HEK293 (cell line): ENCODE data around the gene ZNF124.
"Not testable (repeated sequence)": the region's sequence is repeated elsewhere in the genome, so short reads cannot be mapped to it uniquely, and the experiment has no call there.

Experiments used
- CTCF ChIA-PET: fragments of 350-600 bp; formaldehyde crosslinking; extraction: SDS; loops from one replicate; lab custom pipeline; 2021; ENCODE audit warnings: antibody characterized with exemption; lab: Yijun Ruan, JAX
- POLR2A ChIA-PET: fragments of 300-600 bp; formaldehyde crosslinking; extraction: SDS; loops from one replicate; lab custom pipeline; 2020; ENCODE audit warnings: antibody characterized with exemption, inconsistent platforms; lab: Yijun Ruan, JAX
- H3K27ac ChIP-seq: fragments of 200-500 bp; sonication (Bioruptor generic); 2 replicates; pipeline ENCODE4 v1.5.1; 2014; ENCODE audit warnings: low read depth, low read length, control low read depth, inconsistent platforms; ENCODE audit errors: extremely low read depth
- H3K36me3 ChIP-seq, 2 experiments: fragments of 200-500 bp in 1 of 2; sonication (Bioruptor generic) in 1 of 2; 1 replicate in 1 of 2; 2 replicates in 1 of 2; pipeline ENCODE4 v1.5.1; 2014 to 2017; ENCODE audit warnings: inconsistent platforms in 2 of 2, low read length in 2 of 2; ENCODE audit not compliant: control insufficient read depth in 2 of 2, insufficient read depth in 1 of 2
- H3K4me1 ChIP-seq: fragments of 200-500 bp; sonication (Bioruptor generic); 2 replicates; pipeline ENCODE4 v1.5.1; 2014; ENCODE audit warnings: mild to moderate bottlenecking, low read length, inconsistent platforms; ENCODE audit not compliant: control insufficient read depth, insufficient read depth
- H3K4me3 ChIP-seq: 2 replicates; pipeline ENCODE4 v1.5.1; 2011; ENCODE audit warnings: low read depth, mild to moderate bottlenecking, control low read depth, low read length, moderate library complexity
- H3K9me3 ChIP-seq: fragments of 200-500 bp; sonication (Bioruptor generic); 2 replicates; pipeline ENCODE4 v1.5.1; 2014; ENCODE audit warnings: low read depth, low read length, inconsistent platforms; ENCODE audit not compliant: control insufficient read depth, insufficient read depth
- ELK4 ChIP-seq: IDR thresholded peaks from 2 replicates; pipeline ENCODE4 v1.6.1; 2011; ENCODE audit warnings: mild to moderate bottlenecking, low read depth, low read length, borderline replicate concordance
- FEZF1 ChIP-seq: fragments of 450-650 bp; formaldehyde crosslinking; IDR thresholded peaks from 2 replicates; pipeline ENCODE4 v1.5.1; 2016; ENCODE audit warnings: missing biosample characterization, missing genetic modification characterization
- ZBTB7A ChIP-seq: fragments of 450-650 bp; formaldehyde crosslinking; IDR thresholded peaks from 2 replicates; pipeline ENCODE4 v1.5.1; 2016; ENCODE audit warnings: low read depth, missing biosample characterization, missing genetic modification characterization
- ZNF146 ChIP-seq: fragments of 450-650 bp; formaldehyde crosslinking; IDR thresholded peaks from 2 replicates; pipeline ENCODE4 v1.5.1; 2016; ENCODE audit warnings: missing biosample characterization, missing genetic modification characterization
- ZNF221 ChIP-seq: fragments of 450-650 bp; formaldehyde crosslinking; IDR thresholded peaks from 2 replicates; pipeline ENCODE4 v1.5.1; 2017; ENCODE audit warnings: missing biosample characterization, missing genetic modification characterization, borderline replicate concordance
- ZNF26 ChIP-seq: fragments of 450-650 bp; formaldehyde crosslinking; IDR thresholded peaks from 2 replicates; pipeline ENCODE4 v1.5.1; 2016; ENCODE audit warnings: missing biosample characterization, missing genetic modification characterization
- ZNF404 ChIP-seq: fragments of 450-650 bp; formaldehyde crosslinking; IDR thresholded peaks from 2 replicates; pipeline ENCODE4 v1.5.1; 2017; ENCODE audit warnings: missing biosample characterization, missing genetic modification characterization
- ZNF426 ChIP-seq: fragments of 450-650 bp; formaldehyde crosslinking; IDR thresholded peaks from 2 replicates; pipeline ENCODE4 v1.5.1; 2017; ENCODE audit warnings: missing biosample characterization, missing genetic modification characterization, mild to moderate bottlenecking, inconsistent platforms, moderate library complexity
- ZNF433 ChIP-seq: fragments of 450-650 bp; formaldehyde crosslinking; IDR thresholded peaks from 2 replicates; pipeline ENCODE4 v1.5.1; 2016; ENCODE audit warnings: missing biosample characterization, missing genetic modification characterization, low read depth
- ZNF529 ChIP-seq: fragments of 450-650 bp; formaldehyde crosslinking; IDR thresholded peaks from 2 replicates; pipeline ENCODE4 v1.5.1; 2017; ENCODE audit warnings: missing genetic modification characterization, missing biosample characterization; ENCODE audit not compliant: insufficient replicate concordance
- ZNF555 ChIP-seq: fragments of 450-650 bp; formaldehyde crosslinking; conservative IDR thresholded peaks from 2 replicates; pipeline ENCODE4 v1.5.1; 2017; ENCODE audit warnings: missing biosample characterization, mild to moderate bottlenecking, missing genetic modification characterization, inconsistent platforms
- ZNF623 ChIP-seq: fragments of 450-650 bp; formaldehyde crosslinking; IDR thresholded peaks from 2 replicates; pipeline ENCODE4 v1.5.1; 2016; ENCODE audit warnings: missing biosample characterization, missing genetic modification characterization
- ZNF670 ChIP-seq: fragments of 450-650 bp; formaldehyde crosslinking; IDR thresholded peaks from 2 replicates; pipeline ENCODE4 v1.5.1; 2016; ENCODE audit warnings: missing biosample characterization, missing genetic modification characterization, low read depth
- ZNF692 ChIP-seq: fragments of 450-650 bp; formaldehyde crosslinking; IDR thresholded peaks from 2 replicates; pipeline ENCODE4 v1.5.1; 2016; ENCODE audit warnings: missing biosample characterization, missing genetic modification characterization
- ZNF707 ChIP-seq: fragments of 450-650 bp; formaldehyde crosslinking; IDR thresholded peaks from 2 replicates; pipeline ENCODE4 v1.5.1; 2016; ENCODE audit warnings: missing biosample characterization, missing genetic modification characterization
- ZNF747 ChIP-seq: fragments of 450-650 bp; formaldehyde crosslinking; IDR thresholded peaks from 2 replicates; pipeline ENCODE4 v1.5.1; 2016; ENCODE audit warnings: missing biosample characterization, missing genetic modification characterization
- ZNF776 ChIP-seq: fragments of 450-650 bp; formaldehyde crosslinking; IDR thresholded peaks from 2 replicates; pipeline ENCODE4 v1.5.0; 2017; ENCODE audit warnings: missing biosample characterization, missing genetic modification characterization, borderline replicate concordance
- ZNF777 ChIP-seq: fragments of 450-650 bp; formaldehyde crosslinking; IDR thresholded peaks from 2 replicates; pipeline ENCODE4 v1.5.1; 2017; ENCODE audit warnings: missing biosample characterization, missing genetic modification characterization, borderline replicate concordance
- ZSCAN23 ChIP-seq: fragments of 450-650 bp; formaldehyde crosslinking; IDR thresholded peaks from 2 replicates; pipeline ENCODE4 v1.5.1; 2016; ENCODE audit warnings: missing biosample characterization, missing genetic modification characterization
- ZSCAN4 ChIP-seq: fragments of 450-650 bp; formaldehyde crosslinking; IDR thresholded peaks from 2 replicates; pipeline ENCODE4 v1.5.1; 2017; ENCODE audit warnings: missing biosample characterization, missing genetic modification characterization

The ZNF124 gene

GRCh38 chr1:247131236-247131635 is 40.6 kb downstream of the ZNF124 start:
- Histone ChIP-seq H3K27ac (no peak overlapping the region), H3K9me3 (no peaks in the 10 kb centered on the region), H3K4me3 (no peak overlapping the region), H3K4me1 (no peaks in the 10 kb centered on the region), H3K36me3 (no peaks in the 10 kb centered on the region)
- ChIA-PET POLR2A (no interaction called here), CTCF (no interaction called here)
- TF ChIP-seq ZNF670 (no peak), ZNF777 (tag by site-specific recombination) (no peak), ZNF426 (no peak), ZNF433 (tag by site-specific recombination) (no peak), ZNF146 (tag by site-specific recombination) (no peak), ZNF707 (tag by site-specific recombination) (no peak), ZBTB7A (tag by site-specific recombination) (no peak), ZNF776 (tag by site-specific recombination) (no peak), ZNF26 (no peak), ZNF692 (no peak), ZNF221 (tag by site-specific recombination) (no peak), ZNF747 (tag by site-specific recombination) (no peak)

GRCh38 chr1:247127519-247128282 is 44.1 kb downstream of the ZNF124 start:
- H3K9me3 ChIP-seq, H3K36me3 ChIP-seq, H3K4me3 ChIP-seq, H3K27ac ChIP-seq, H3K4me1 ChIP-seq, CTCF ChIA-PET: not testable (repeated sequence)
- POLR2A ChIA-PET: interaction anchor here (0.6 kb wide), 1 partner anchor 23 kb away, joined by 8 read pairs; no protein-coding TSS in a partner anchor

GRCh38 chr1:247126601-247127000 is 45.2 kb downstream of the ZNF124 start:
- H3K4me1 ChIP-seq, CTCF ChIA-PET, H3K4me3 ChIP-seq, H3K36me3 ChIP-seq, H3K9me3 ChIP-seq, H3K27ac ChIP-seq, POLR2A ChIA-PET: not testable (repeated sequence)

- H3K36me3 ChIP-seq, H3K27ac ChIP-seq, H3K9me3 ChIP-seq, POLR2A ChIA-PET, H3K4me1 ChIP-seq, H3K4me3 ChIP-seq, CTCF ChIA-PET: not testable (repeated sequence)
Observed at GRCh38 chr1:247126166-247126565, 45.7 kb downstream of the ZNF124 start.

GRCh38 chr1:247121382-247121781 is 50.4 kb downstream of the ZNF124 start:
- Histone ChIP-seq H3K27ac (no peak overlapping the region), H3K4me3 (no peak overlapping the region), H3K9me3 (no peaks in the 10 kb centered on the region), H3K4me1 (no peaks in the 10 kb centered on the region), H3K36me3 (no peaks in the 10 kb centered on the region)
- POLR2A ChIA-PET: no interaction called here
- CTCF ChIA-PET: no interaction called here
- no peak for TF ChIP-seq ZNF555 (tag by site-specific recombination)
- no peak for TF ChIP-seq ZNF623 (tag by site-specific recombination)
- TF ChIP-seq FEZF1 (tag by site-specific recombination): no peak
- no peak for TF ChIP-seq ZSCAN4 (tag by site-specific recombination)
- no peak for TF ChIP-seq ZNF529 (tag by site-specific recombination)
- TF ChIP-seq ZSCAN23 (tag by site-specific recombination): no peak
- TF ChIP-seq ELK4: no peak
- TF ChIP-seq ZNF404 (tag by site-specific recombination): no peak
